C4-2B (cell line): Measurements from ENCODE around the gene TCERG1L.

Source experiments
- H3K27ac ChIP-seq: fragments of 450-650 bp; 2 replicates; pipeline ENCODE4 v1.5.1; 2017
- ZFX ChIP-seq: fragments of 450-650 bp; IDR thresholded peaks from 2 replicates; pipeline ENCODE4 v1.6.1; 2017
- TF ChIP-seq, protein P1 (sequence below): fragments of 450-650 bp; conservative IDR thresholded peaks from 2 replicates; pipeline ENCODE4 v1.5.1; 2017; ENCODE audit warnings: mild to moderate bottlenecking

TCERG1L gene

DNA sequence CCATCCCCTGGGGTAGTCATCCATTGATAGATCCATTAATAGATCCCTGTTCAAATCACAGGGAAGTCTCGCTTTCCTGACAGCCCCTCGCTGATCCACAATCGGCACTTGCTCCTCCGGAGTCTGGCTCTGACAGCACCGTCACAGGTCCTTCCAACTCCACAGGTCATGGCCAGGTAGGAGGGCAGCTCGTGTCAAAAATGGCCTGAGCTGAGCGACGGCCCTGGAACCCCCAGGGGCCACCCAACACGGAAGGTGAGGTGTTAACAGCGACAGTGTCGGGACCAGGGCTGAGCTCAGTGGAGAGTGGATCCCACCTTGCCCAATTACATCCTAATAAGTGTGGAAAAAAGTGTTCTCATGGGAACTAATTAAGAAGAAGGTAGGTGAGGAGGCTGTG, 219.8 kb downstream of the TCERG1L start:
- TF ChIP-seq, protein P1, sequence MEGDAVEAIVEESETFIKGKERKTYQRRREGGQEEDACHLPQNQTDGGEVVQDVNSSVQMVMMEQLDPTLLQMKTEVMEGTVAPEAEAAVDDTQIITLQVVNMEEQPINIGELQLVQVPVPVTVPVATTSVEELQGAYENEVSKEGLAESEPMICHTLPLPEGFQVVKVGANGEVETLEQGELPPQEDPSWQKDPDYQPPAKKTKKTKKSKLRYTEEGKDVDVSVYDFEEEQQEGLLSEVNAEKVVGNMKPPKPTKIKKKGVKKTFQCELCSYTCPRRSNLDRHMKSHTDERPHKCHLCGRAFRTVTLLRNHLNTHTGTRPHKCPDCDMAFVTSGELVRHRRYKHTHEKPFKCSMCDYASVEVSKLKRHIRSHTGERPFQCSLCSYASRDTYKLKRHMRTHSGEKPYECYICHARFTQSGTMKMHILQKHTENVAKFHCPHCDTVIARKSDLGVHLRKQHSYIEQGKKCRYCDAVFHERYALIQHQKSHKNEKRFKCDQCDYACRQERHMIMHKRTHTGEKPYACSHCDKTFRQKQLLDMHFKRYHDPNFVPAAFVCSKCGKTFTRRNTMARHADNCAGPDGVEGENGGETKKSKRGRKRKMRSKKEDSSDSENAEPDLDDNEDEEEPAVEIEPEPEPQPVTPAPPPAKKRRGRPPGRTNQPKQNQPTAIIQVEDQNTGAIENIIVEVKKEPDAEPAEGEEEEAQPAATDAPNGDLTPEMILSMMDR = no peak
- TF ChIP-seq ZFX = no peak
- H3K27ac ChIP-seq = no peak overlapping the region

DNA sequence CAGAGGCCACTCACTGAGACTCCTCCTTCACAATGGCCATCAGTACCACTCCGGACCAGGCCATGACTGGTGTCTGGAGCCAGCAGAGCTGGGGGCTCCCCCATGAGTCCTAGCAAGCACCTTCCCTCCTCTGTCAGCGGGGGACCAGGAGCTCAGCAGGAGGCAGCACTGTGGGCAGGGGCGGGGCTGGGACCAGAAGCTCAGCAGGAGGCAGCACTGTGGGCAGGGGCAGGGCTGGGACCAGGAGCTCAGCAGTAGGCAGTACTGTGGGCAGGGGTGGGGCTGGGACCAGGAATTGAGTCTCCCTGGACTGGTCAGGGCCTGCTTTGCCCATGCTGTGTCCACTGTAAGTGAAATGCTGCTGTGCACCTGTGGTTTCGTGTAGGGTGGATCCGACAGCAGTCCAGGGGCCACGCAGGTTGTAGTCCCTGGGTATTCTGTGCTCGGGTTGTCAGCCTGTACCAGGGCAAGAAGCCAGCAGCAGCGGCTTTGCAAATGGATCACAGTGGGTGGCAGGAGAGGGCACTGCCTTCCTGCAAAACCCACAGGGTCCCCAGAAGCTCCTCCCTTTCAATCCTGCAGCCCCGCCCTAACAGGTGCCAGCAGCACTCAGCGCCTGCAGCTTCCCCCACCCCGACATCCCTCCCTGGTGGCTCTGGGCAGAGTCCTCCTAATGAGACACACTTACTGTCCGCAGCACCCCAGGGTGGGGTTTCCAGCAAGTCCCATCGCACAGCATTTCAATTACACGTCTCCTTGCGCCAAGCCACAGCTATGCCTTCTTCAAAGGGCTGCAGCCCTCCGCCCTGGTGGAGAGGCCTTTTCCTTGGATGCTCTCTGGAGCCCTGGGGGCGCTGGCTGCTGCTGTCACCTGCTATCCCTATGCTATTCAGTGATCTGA, 220.5 kb downstream of the TCERG1L start:
- no peak for TF ChIP-seq ZFX
- TF ChIP-seq, protein P1 = no peak
- H3K27ac ChIP-seq = no peak overlapping the region

DNA sequence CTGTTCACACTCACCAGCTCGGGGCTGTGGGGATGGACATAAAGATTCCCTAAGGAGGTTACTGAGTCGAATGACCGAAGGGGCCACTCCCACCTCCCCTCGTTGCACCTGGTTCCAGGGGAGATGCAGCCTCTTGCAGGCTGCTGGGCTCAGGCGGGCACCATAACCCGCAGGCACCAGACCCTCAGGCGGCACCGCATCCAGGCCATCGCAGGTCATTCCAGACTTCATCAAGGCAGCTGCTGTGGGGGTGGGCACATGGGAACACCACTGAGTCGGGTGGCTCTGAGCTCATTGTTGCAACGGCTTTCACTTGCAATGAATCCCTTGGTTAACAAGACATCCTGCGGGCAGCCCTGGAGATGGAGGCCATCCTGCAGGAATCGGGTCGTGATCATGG, 221.7 kb downstream of the TCERG1L start:
- TF ChIP-seq ZFX = no peak
- TF ChIP-seq, protein P1 = no peak
- no peak overlapping the region for H3K27ac ChIP-seq

DNA sequence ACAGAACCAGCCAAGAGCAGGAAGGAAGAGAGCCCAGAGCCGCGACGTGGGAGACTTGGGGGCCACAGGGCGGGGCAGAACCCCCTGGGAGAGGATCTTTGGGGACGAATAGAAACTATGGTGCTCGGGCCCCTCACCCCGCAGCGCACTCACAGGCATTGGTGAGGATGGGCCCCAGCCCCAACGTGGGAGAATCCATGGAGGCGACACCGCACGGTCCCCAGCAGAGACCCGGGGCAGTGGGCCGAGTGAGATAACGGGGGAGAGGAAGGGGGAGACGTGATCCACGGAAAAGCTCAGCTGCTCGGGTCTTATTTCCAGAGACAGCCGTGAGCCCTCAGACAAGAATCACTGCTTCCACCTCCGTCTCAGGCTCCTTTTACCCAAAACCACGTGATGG, 222.4 kb downstream of the TCERG1L start:
- TF ChIP-seq, protein P1 = no peak
- TF ChIP-seq ZFX = no peak
- H3K27ac ChIP-seq = no peak overlapping the region

DNA sequence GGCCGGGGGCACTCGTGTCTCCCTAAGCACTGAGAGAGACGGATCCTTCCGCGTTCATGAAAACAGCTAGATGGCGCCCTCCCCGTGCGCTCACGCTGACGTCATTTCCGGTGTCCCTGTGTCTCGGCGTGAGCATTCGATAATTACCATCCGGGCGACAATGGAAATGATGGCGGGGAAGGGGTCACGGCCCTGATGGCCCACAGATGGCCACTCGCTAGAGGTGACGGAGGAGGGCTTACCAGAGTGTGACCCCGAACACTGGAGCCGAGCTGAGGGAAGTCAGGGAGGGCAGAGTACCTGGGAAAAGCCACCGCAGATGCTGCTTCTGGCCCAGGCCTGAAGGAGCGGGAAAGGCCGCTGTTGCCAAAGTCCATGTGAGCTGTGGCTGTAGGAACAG, 222.9 kb downstream of the TCERG1L start:
- TF ChIP-seq ZFX = no peak
- TF ChIP-seq, protein P1 = no peak; the same call in 1 of the 2 replicates
- H3K27ac ChIP-seq = no peak overlapping the region

DNA sequence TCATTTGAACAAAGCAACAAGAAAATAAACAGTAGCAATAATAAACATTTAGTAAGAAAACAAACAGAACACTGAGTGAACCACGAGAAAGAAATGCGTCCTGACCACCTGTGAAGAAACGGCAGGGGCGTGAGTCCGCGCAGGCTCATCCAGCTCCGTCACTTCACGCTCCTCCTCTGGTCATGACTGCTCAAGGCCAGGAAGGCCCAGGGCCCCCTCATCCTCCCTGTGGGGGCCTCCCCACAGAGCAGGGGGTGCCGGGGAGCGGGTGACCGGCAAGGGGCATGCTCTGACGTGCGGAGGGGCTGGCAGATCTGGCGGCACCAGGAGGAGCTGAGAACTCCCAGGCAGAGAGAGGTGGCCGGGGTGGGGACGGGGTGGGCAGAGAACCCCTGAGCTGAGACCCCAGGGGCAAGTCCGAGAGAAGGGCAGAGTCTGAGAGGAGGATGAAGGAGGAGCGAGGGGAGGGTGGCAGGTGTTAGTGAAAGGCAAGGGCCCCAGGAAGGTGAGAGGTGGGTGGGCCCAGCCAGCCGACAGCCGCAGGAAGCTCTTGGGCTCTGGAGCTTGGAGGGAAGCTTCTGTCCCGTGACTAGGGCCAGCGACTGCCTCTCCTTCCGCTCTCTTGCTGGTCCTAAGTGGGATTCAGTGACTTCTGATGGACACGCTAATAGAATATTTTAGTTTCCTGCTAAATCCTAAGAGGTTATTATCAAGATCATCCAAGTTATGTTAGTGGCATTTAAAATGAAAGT, 223.9 kb downstream of the TCERG1L start:
- no peak for TF ChIP-seq ZFX
- TF ChIP-seq, protein P1 = no peak
- no peak overlapping the region for H3K27ac ChIP-seq

DNA sequence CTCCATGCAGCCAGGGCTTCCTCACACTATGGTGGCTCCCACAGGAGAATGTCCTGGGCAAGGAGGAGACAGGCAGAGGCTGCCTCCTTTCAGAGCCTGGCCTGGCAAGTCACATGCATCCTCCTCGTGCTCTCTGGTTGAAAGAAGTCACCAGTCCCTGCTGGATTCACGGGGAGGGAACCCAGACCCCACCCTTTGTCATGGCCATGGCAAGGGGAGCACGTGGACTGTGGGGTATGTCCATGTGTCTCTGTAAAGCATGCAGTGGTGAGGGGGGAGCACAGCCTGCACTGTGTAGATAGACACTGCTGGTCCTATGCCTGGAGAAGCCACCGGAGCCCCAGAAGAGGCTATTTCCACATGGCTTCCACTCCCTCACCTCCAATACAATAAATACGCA, 225.0 kb downstream of the TCERG1L start:
- H3K27ac ChIP-seq = no peak overlapping the region
- TF ChIP-seq, protein P1 = no peak
- no peak for TF ChIP-seq ZFX
